GM23338 (cell line): ENCODE measurements around the gene INHA. TPM values are rescaled to one million over a fixed set of nuclear protein-coding genes. Genes with fewer than 3 reads are reported as not detected.

Source experiments
- ATAC-seq: fragments of 200-7000 bp; cut with Tn5 transposase; 3 replicates; pipeline ENCODE4 v1.9.1; 2020
- DNase-seq: peaks from one replicate; pipeline ENCODE4 v3.0.0-alpha.2; 2015; ENCODE audit warnings: low spot score
- H2AFZ ChIP-seq: fragments of 200-600 bp; sonication (generic); 2 replicates; pipeline ENCODE4 v1.8.0; 2016; ENCODE audit warnings: antibody characterized with exemption, mild to moderate bottlenecking, moderate library complexity
- H3F3A ChIP-seq: fragments of 200-600 bp; sonication (generic); replicated peaks from 2 replicates; pipeline ENCODE4 v1.8.0; 2017; ENCODE audit warnings: antibody characterized with exemption, mixed run types, low read depth
- H3K27ac ChIP-seq: fragments of 200-600 bp; sonication (generic); 2 replicates; pipeline ENCODE4 v1.6.1; 2016; ENCODE audit warnings: low read depth
- H3K27me3 ChIP-seq: fragments of 200-600 bp; sonication (generic); 2 replicates; pipeline ENCODE4 v1.8.0; 2016; ENCODE audit warnings: mild to moderate bottlenecking, mixed run types, moderate library complexity; ENCODE audit not compliant: insufficient read depth
- H3K36me3 ChIP-seq: fragments of 200-600 bp; sonication (generic); 2 replicates; pipeline ENCODE4 v1.8.0; 2016; ENCODE audit warnings: mild to moderate bottlenecking; ENCODE audit not compliant: insufficient read depth
- H3K4me1 ChIP-seq: fragments of 200-600 bp; sonication (generic); 2 replicates; pipeline ENCODE4 v1.8.0; 2016; ENCODE audit warnings: mild to moderate bottlenecking, moderate library complexity; ENCODE audit not compliant: insufficient read depth
- H3K4me2 ChIP-seq: fragments of 200-600 bp; sonication (generic); 2 replicates; pipeline ENCODE4 v1.7.1; 2017; ENCODE audit warnings: mixed run types
- H3K4me3 ChIP-seq: fragments of 200-600 bp; sonication (generic); 2 replicates; pipeline ENCODE4 v1.6.1; 2016; ENCODE audit warnings: mixed run types
- H3K79me2 ChIP-seq: fragments of 200-600 bp; sonication (generic); replicated peaks from 2 replicates; pipeline ENCODE4 v1.8.0; 2017; ENCODE audit warnings: mild to moderate bottlenecking; ENCODE audit not compliant: insufficient read depth
- H3K9me2 ChIP-seq: fragments of 200-600 bp; sonication (generic); 2 replicates; pipeline ENCODE4 v1.8.0; 2017; ENCODE audit not compliant: insufficient read depth
- H4K20me1 ChIP-seq: fragments of 200-600 bp; sonication (generic); replicated peaks from 2 replicates; pipeline ENCODE4 v1.8.0; 2017; ENCODE audit warnings: mild to moderate bottlenecking; ENCODE audit not compliant: insufficient read depth
- H3K27ac Mint-ChIP-seq: 2 replicates; pipeline ENCODE4 v1.8.0; 2020; ENCODE audit warnings: inconsistent platforms, mild to moderate bottlenecking, moderate library complexity, mixed read lengths
- H3K27me3 Mint-ChIP-seq: 3 replicates; pipeline ENCODE4 v1.8.0; 2022; ENCODE audit warnings: low read depth, mild to moderate bottlenecking, moderate library complexity, mixed read lengths, inconsistent platforms; ENCODE audit not compliant: insufficient read depth, poor library complexity
- H3K36me3 Mint-ChIP-seq: 3 replicates; pipeline ENCODE4 v1.8.0; 2021; ENCODE audit warnings: low read depth, mild to moderate bottlenecking, inconsistent platforms, moderate library complexity, mixed read lengths
- H3K4me1 Mint-ChIP-seq: 3 replicates; pipeline ENCODE4 v1.8.0; 2020; ENCODE audit warnings: mild to moderate bottlenecking, inconsistent platforms, mixed read lengths
- H3K4me3 Mint-ChIP-seq: 3 replicates; pipeline ENCODE4 v1.8.0; 2021; ENCODE audit warnings: moderate library complexity, mild to moderate bottlenecking, inconsistent platforms, mixed read lengths
- H3K9me3 Mint-ChIP-seq: 3 replicates; pipeline ENCODE4 v1.8.0; 2020; ENCODE audit warnings: moderate library complexity, mild to moderate bottlenecking, inconsistent platforms, mixed read lengths
- CREB1 ChIP-seq: fragments of 250-450 bp; sonication (Bioruptor Pico); IDR thresholded peaks from 2 replicates; pipeline ENCODE4 v1.5.0; 2020; ENCODE audit warnings: low read depth, mild to moderate bottlenecking, moderate library complexity
- EZH2 ChIP-seq: fragments of 200-600 bp; sonication (generic); IDR thresholded peaks from one replicate; pipeline ENCODE4 v1.8.0; 2017; ENCODE audit warnings: antibody characterized with exemption, mild to moderate bottlenecking, low read depth; ENCODE audit not compliant: unreplicated experiment
- EZH2phosphoT487 ChIP-seq: fragments of 200-600 bp; sonication (generic); IDR thresholded peaks from one replicate; pipeline ENCODE4 v1.8.1; 2018; ENCODE audit warnings: antibody characterized with exemption; ENCODE audit not compliant: unreplicated experiment
- JUNB ChIP-seq: IDR thresholded peaks from one replicate; pipeline ENCODE4 v1.6.1; 2016; ENCODE audit warnings: antibody characterized with exemption; ENCODE audit not compliant: unreplicated experiment
- NANOG ChIP-seq: IDR thresholded peaks from 2 replicates; pipeline ENCODE4 v1.6.1; 2016; ENCODE audit warnings: antibody characterized with exemption, borderline replicate concordance
- POLR2AphosphoS5 ChIP-seq: IDR thresholded peaks from 2 replicates; pipeline ENCODE4 v1.6.1; 2016; ENCODE audit warnings: antibody characterized with exemption, low read depth
- STAT1 ChIP-seq: IDR thresholded peaks from one replicate; pipeline ENCODE4 v1.6.1; 2016; ENCODE audit warnings: antibody characterized with exemption; ENCODE audit not compliant: unreplicated experiment
- ZNF114 ChIP-seq: fragments of 250-450 bp; sonication (Bioruptor Pico); IDR thresholded peaks from 2 replicates; pipeline ENCODE4 v1.5.0; 2020; ENCODE audit warnings: mild to moderate bottlenecking, moderate library complexity
- ZNF331 ChIP-seq: fragments of 250-450 bp; sonication (Bioruptor Pico); IDR thresholded peaks from 2 replicates; pipeline ENCODE4 v1.5.0; 2020; ENCODE audit warnings: low read depth, mild to moderate bottlenecking, moderate library complexity
- polyA plus RNA-seq: library from polyadenylated mRNA; unstranded; fragments of >200 nt; fragmentation: Nextera tagmentation; extraction: Ambion mirVana; gene quantifications from 2 replicates; pipeline ENCODE4 v1.2.1, GENCODE V29; 2016
- total RNA-seq: library from RNA; depleted of rRNA; stranded (reverse); fragments of >200 nt; shearing (Covaris generic); gene quantifications from 2 replicates; pipeline ENCODE4 v1.2.3, GENCODE V29; 2014
- TF ChIP-seq, protein P1 (sequence below): IDR thresholded peaks from 2 replicates; pipeline ENCODE4 v1.6.1; 2016; ENCODE audit warnings: antibody characterized with exemption
- TF ChIP-seq, protein P2 (sequence below): fragments of 250-450 bp; sonication (Bioruptor Pico); IDR thresholded peaks from 2 replicates; pipeline ENCODE4 v1.5.0; 2020; ENCODE audit warnings: mild to moderate bottlenecking, moderate library complexity
- TF ChIP-seq, protein P3 (sequence below), 2 experiments: fragments of 200-600 bp in 1 of 2; sonication (generic) in 1 of 2; conservative IDR thresholded peaks; 2 replicates each; pipeline versions ENCODE4 v1.5.1 to v1.6.1; 2016 to 2017; ENCODE audit warnings: antibody characterized with exemption in 2 of 2, low read depth in 2 of 2, mild to moderate bottlenecking in 2 of 2, moderate library complexity in 1 of 2
- TF ChIP-seq, protein P4 (sequence below): IDR thresholded peaks from one replicate; pipeline ENCODE4 v1.6.1; 2018; ENCODE audit warnings: antibody characterized with exemption; ENCODE audit not compliant: unreplicated experiment

The INHA gene
- total and polyA plus RNA-seq, 2 experiments from 2014 or later: 1.5 to 1.6 TPM

DNA sequence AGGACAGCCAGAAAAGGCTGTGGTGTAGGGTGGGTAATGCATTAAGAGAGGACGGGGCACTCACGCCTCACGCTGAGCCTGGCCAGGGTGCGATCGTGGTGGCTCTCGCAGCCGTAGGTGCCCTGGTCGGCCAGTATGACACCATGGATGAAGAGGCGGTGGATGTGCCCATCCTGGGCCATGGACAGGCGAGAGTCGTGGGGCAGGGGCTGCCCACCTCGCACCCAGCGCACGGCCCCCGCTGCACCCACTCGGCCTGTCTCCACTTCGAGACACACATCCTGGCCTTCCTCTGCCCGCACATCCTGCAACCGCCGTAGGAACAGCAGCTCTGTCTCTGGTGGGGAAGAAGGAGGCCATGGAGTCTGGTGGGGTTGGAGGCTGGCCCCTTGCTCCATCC is 16.2 kb upstream of the INHA start (continued):
- TF ChIP-seq, protein P1, sequence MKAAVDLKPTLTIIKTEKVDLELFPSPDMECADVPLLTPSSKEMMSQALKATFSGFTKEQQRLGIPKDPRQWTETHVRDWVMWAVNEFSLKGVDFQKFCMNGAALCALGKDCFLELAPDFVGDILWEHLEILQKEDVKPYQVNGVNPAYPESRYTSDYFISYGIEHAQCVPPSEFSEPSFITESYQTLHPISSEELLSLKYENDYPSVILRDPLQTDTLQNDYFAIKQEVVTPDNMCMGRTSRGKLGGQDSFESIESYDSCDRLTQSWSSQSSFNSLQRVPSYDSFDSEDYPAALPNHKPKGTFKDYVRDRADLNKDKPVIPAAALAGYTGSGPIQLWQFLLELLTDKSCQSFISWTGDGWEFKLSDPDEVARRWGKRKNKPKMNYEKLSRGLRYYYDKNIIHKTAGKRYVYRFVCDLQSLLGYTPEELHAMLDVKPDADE: no peak
- TF ChIP-seq EZH2: no peak
- TF ChIP-seq JUNB: no peak
- TF ChIP-seq NANOG: no peak
- no peak for TF ChIP-seq EZH2phosphoT487
- TF ChIP-seq CREB1 (CRISPR knock-in tag): no peak

DNA sequence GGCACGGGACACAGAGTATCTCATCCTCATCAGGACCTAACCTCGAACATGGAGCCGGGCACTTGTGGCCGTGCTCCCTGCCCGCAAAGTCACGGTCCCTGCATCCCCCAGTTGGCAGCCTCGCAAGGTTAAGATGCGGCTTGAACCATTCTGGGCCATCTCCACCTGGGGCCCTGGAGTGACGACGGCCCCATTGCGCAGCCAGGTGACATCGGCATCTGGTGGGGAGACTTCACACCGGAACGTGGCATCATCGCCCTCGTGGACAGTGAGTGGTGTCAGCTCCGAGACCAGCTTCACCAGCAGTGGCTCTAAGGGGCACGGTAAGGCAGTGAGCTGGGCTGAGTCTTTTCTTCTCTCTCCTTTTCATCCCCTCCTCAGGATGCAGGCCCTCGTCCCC is 15.7 kb upstream of the INHA start:
- Histone ChIP-seq H3K79me2 (no peaks in the 10 kb centered on the region), H3K36me3 (no peaks in the 10 kb centered on the region; the same call in 1 of the 2 replicates), H3K9me2 (no peaks in the 10 kb centered on the region), H3K4me2 (no peak overlapping the region), H3K4me1 (peaks cover 26% of the 10 kb centered on the region), H4K20me1 (no peaks in the 10 kb centered on the region), H3K4me3 (no peak overlapping the region), H3K27ac (no peak overlapping the region), H2AFZ (no peak overlapping the region), H3F3A (peaks cover 10% of the 10 kb centered on the region; the same call in 1 of the 2 replicates), H3K27me3 (peaks cover 17% of the 10 kb centered on the region)
- ATAC-seq: no peak
- no peak for DNase-seq
- H3K4me1 Mint-ChIP-seq: peaks cover 28% of the 10 kb centered on the region
- no peak overlapping the region for H3K4me3 Mint-ChIP-seq
- peaks cover 13% of the 10 kb centered on the region; the same call in 2 of the 3 replicates for H3K36me3 Mint-ChIP-seq
- no peaks in the 10 kb centered on the region for H3K9me3 Mint-ChIP-seq
- no peak overlapping the region for H3K27ac Mint-ChIP-seq
- peaks cover 31% of the 10 kb centered on the region for H3K27me3 Mint-ChIP-seq
- TF ChIP-seq, protein P2, sequence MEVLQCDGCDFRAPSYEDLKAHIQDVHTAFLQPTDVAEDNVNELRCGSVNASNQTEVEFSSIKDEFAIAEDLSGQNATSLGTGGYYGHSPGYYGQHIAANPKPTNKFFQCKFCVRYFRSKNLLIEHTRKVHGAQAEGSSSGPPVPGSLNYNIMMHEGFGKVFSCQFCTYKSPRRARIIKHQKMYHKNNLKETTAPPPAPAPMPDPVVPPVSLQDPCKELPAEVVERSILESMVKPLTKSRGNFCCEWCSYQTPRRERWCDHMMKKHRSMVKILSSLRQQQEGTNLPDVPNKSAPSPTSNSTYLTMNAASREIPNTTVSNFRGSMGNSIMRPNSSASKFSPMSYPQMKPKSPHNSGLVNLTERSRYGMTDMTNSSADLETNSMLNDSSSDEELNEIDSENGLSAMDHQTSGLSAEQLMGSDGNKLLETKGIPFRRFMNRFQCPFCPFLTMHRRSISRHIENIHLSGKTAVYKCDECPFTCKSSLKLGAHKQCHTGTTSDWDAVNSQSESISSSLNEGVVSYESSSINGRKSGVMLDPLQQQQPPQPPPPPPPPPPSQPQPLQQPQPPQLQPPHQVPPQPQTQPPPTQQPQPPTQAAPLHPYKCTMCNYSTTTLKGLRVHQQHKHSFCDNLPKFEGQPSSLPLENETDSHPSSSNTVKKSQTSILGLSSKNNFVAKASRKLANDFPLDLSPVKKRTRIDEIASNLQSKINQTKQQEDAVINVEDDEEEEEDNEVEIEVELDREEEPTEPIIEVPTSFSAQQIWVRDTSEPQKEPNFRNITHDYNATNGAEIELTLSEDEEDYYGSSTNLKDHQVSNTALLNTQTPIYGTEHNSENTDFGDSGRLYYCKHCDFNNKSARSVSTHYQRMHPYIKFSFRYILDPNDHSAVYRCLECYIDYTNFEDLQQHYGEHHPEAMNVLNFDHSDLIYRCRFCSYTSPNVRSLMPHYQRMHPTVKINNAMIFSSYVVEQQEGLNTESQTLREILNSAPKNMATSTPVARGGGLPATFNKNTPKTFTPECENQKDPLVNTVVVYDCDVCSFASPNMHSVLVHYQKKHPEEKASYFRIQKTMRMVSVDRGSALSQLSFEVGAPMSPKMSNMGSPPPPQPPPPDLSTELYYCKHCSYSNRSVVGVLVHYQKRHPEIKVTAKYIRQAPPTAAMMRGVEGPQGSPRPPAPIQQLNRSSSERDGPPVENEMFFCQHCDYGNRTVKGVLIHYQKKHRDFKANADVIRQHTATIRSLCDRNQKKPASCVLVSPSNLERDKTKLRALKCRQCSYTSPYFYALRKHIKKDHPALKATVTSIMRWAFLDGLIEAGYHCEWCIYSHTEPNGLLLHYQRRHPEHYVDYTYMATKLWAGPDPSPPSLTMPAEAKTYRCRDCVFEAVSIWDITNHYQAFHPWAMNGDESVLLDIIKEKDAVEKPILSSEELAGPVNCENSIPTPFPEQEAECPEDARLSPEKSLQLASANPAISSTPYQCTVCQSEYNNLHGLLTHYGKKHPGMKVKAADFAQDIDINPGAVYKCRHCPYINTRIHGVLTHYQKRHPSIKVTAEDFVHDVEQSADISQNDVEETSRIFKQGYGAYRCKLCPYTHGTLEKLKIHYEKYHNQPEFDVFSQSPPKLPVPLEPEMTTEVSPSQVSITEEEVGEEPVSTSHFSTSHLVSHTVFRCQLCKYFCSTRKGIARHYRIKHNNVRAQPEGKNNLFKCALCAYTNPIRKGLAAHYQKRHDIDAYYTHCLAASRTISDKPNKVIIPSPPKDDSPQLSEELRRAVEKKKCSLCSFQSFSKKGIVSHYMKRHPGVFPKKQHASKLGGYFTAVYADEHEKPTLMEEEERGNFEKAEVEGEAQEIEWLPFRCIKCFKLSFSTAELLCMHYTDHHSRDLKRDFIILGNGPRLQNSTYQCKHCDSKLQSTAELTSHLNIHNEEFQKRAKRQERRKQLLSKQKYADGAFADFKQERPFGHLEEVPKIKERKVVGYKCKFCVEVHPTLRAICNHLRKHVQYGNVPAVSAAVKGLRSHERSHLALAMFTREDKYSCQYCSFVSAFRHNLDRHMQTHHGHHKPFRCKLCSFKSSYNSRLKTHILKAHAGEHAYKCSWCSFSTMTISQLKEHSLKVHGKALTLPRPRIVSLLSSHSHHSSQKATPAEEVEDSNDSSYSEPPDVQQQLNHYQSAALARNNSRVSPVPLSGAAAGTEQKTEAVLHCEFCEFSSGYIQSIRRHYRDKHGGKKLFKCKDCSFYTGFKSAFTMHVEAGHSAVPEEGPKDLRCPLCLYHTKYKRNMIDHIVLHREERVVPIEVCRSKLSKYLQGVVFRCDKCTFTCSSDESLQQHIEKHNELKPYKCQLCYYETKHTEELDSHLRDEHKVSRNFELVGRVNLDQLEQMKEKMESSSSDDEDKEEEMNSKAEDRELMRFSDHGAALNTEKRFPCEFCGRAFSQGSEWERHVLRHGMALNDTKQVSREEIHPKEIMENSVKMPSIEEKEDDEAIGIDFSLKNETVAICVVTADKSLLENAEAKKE (CRISPR knock-in tag): no peak
- no peak for TF ChIP-seq EZH2phosphoT487
- no peak for TF ChIP-seq ZNF114 (CRISPR knock-in tag)
- TF ChIP-seq POLR2AphosphoS5: no peak
- no peak for TF ChIP-seq ZNF331 (CRISPR knock-in tag)
- no peak for TF ChIP-seq STAT1
- TF ChIP-seq CREB1 (CRISPR knock-in tag): no peak
- no peak for TF ChIP-seq JUNB
- TF ChIP-seq, protein P3, sequence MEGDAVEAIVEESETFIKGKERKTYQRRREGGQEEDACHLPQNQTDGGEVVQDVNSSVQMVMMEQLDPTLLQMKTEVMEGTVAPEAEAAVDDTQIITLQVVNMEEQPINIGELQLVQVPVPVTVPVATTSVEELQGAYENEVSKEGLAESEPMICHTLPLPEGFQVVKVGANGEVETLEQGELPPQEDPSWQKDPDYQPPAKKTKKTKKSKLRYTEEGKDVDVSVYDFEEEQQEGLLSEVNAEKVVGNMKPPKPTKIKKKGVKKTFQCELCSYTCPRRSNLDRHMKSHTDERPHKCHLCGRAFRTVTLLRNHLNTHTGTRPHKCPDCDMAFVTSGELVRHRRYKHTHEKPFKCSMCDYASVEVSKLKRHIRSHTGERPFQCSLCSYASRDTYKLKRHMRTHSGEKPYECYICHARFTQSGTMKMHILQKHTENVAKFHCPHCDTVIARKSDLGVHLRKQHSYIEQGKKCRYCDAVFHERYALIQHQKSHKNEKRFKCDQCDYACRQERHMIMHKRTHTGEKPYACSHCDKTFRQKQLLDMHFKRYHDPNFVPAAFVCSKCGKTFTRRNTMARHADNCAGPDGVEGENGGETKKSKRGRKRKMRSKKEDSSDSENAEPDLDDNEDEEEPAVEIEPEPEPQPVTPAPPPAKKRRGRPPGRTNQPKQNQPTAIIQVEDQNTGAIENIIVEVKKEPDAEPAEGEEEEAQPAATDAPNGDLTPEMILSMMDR (conservative IDR thresholded peaks at IDR 0.05; ENCODE audit: low read depth in 2 of 2): no peak
- TF ChIP-seq, protein P4, sequence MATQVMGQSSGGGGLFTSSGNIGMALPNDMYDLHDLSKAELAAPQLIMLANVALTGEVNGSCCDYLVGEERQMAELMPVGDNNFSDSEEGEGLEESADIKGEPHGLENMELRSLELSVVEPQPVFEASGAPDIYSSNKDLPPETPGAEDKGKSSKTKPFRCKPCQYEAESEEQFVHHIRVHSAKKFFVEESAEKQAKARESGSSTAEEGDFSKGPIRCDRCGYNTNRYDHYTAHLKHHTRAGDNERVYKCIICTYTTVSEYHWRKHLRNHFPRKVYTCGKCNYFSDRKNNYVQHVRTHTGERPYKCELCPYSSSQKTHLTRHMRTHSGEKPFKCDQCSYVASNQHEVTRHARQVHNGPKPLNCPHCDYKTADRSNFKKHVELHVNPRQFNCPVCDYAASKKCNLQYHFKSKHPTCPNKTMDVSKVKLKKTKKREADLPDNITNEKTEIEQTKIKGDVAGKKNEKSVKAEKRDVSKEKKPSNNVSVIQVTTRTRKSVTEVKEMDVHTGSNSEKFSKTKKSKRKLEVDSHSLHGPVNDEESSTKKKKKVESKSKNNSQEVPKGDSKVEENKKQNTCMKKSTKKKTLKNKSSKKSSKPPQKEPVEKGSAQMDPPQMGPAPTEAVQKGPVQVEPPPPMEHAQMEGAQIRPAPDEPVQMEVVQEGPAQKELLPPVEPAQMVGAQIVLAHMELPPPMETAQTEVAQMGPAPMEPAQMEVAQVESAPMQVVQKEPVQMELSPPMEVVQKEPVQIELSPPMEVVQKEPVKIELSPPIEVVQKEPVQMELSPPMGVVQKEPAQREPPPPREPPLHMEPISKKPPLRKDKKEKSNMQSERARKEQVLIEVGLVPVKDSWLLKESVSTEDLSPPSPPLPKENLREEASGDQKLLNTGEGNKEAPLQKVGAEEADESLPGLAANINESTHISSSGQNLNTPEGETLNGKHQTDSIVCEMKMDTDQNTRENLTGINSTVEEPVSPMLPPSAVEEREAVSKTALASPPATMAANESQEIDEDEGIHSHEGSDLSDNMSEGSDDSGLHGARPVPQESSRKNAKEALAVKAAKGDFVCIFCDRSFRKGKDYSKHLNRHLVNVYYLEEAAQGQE: no peak
